H9 (cell line): Measurements from ENCODE around the gene TRMT61B. TPM values are rescaled to one million over a fixed set of nuclear protein-coding genes. Genes with fewer than 3 reads are reported as not detected.

ENCODE experiments used
- DNase-seq: peaks from one replicate; pipeline ENCODE4 v3.0.0-alpha.2; 2017
- H2AFZ ChIP-seq: one replicate; pipeline ENCODE4 v1.6.1; 2013; ENCODE audit warnings: mild to moderate bottlenecking, low read length, control low read depth, moderate library complexity
- H2AK5ac ChIP-seq: 2 replicates; pipeline ENCODE4 v1.6.1; 2013; ENCODE audit warnings: low read length, control low read depth, mixed read lengths; ENCODE audit not compliant: insufficient read length
- H2BK120ac ChIP-seq: one replicate; pipeline ENCODE4 v1.6.1; 2013; ENCODE audit warnings: low read depth, mild to moderate bottlenecking, low read length, control low read depth, inconsistent platforms; ENCODE audit not compliant: poor library complexity, severe bottlenecking
- H2BK12ac ChIP-seq: 2 replicates; pipeline ENCODE4 v1.6.1; 2013; ENCODE audit warnings: low read length, control low read depth, mixed read lengths, low read depth; ENCODE audit not compliant: insufficient read length
- H2BK15ac ChIP-seq: 2 replicates; pipeline ENCODE4 v1.6.1; 2013; ENCODE audit warnings: low read depth, low read length, control low read depth
- H2BK20ac ChIP-seq: one replicate; pipeline ENCODE4 v1.6.1; 2013; ENCODE audit warnings: low read depth, mild to moderate bottlenecking, low read length, control low read depth, inconsistent platforms; ENCODE audit not compliant: poor library complexity, severe bottlenecking
- H2BK5ac ChIP-seq: 2 replicates; pipeline ENCODE4 v1.6.1; 2013; ENCODE audit warnings: low read length, control low read depth, mixed read lengths; ENCODE audit not compliant: insufficient read length
- H3K14ac ChIP-seq: 2 replicates; pipeline ENCODE4 v1.6.1; 2013; ENCODE audit warnings: low read length, control low read depth; ENCODE audit not compliant: insufficient read depth
- H3K18ac ChIP-seq: 2 replicates; pipeline ENCODE4 v1.6.1; 2013; ENCODE audit warnings: low read depth, mild to moderate bottlenecking, mixed read lengths, low read length, control low read depth; ENCODE audit not compliant: insufficient read length
- H3K23ac ChIP-seq: 2 replicates; pipeline ENCODE4 v1.6.1; 2013; ENCODE audit warnings: low read length, control low read depth, mixed read lengths, low read depth; ENCODE audit not compliant: insufficient read length
- H3K23me2 ChIP-seq: 2 replicates; pipeline ENCODE4 v1.6.1; 2013; ENCODE audit warnings: low read depth, mild to moderate bottlenecking, mixed read lengths, low read length, control low read depth; ENCODE audit not compliant: insufficient read length, poor library complexity, severe bottlenecking
- H3K27ac ChIP-seq: 2 replicates; pipeline ENCODE4 v1.5.1; 2013; ENCODE audit warnings: low read length, control low read depth, mixed read lengths, low read depth; ENCODE audit not compliant: insufficient read length
- H3K27me3 ChIP-seq: 2 replicates; pipeline ENCODE4 v1.6.1; 2013; ENCODE audit warnings: low read length, control low read depth, inconsistent platforms; ENCODE audit not compliant: insufficient read depth
- H3K4ac ChIP-seq: 2 replicates; pipeline ENCODE4 v1.6.1; 2013; ENCODE audit warnings: low read depth, mild to moderate bottlenecking, control low read depth, inconsistent platforms, low read length, moderate library complexity
- H3K4me1 ChIP-seq: 2 replicates; pipeline ENCODE4 v1.6.1; 2013; ENCODE audit warnings: low read length, control low read depth, inconsistent platforms; ENCODE audit not compliant: insufficient read depth
- H3K4me2 ChIP-seq: 2 replicates; pipeline ENCODE4 v1.6.1; 2013; ENCODE audit warnings: low read length, control low read depth, mixed read lengths; ENCODE audit not compliant: insufficient read length, insufficient read depth
- H3K56ac ChIP-seq: 2 replicates; pipeline ENCODE4 v1.6.1; 2013; ENCODE audit warnings: low read depth, mild to moderate bottlenecking, mixed read lengths, low read length, control low read depth; ENCODE audit not compliant: insufficient read length
- H3K79me1 ChIP-seq: 2 replicates; pipeline ENCODE4 v1.6.1; 2013; ENCODE audit warnings: low read depth, mild to moderate bottlenecking, moderate library complexity, low read length, control low read depth, inconsistent platforms; ENCODE audit not compliant: insufficient read depth, poor library complexity, severe bottlenecking
- H3K79me2 ChIP-seq: 2 replicates; pipeline ENCODE4 v1.6.1; 2013; ENCODE audit warnings: low read length, control low read depth, inconsistent platforms; ENCODE audit not compliant: insufficient read depth
- H3K9ac ChIP-seq: 2 replicates; pipeline ENCODE4 v1.6.1; 2013; ENCODE audit warnings: low read length, control low read depth, mixed read lengths; ENCODE audit not compliant: insufficient read length; ENCODE audit errors: extremely low read depth
- H3K9me3 ChIP-seq: one replicate; pipeline ENCODE4 v1.6.1; 2013; ENCODE audit warnings: low read depth, low read length, inconsistent platforms; ENCODE audit not compliant: control insufficient read depth
- H3T11ph ChIP-seq: one replicate; pipeline ENCODE4 v1.6.1; 2013; ENCODE audit warnings: mild to moderate bottlenecking, low read length, control low read depth, inconsistent platforms
- H4K20me1 ChIP-seq: one replicate; pipeline ENCODE4 v1.6.1; 2013; ENCODE audit not compliant: control insufficient read depth, insufficient read length, insufficient read depth
- H4K5ac ChIP-seq: 2 replicates; pipeline ENCODE4 v1.6.1; 2013; ENCODE audit warnings: low read depth, mild to moderate bottlenecking, mixed read lengths, low read length, control low read depth; ENCODE audit not compliant: insufficient read length
- H4K8ac ChIP-seq: replicated peaks from 2 replicates; pipeline ENCODE4 v1.6.1; 2013; ENCODE audit warnings: low read length, control low read depth, mixed read lengths, low read depth; ENCODE audit not compliant: insufficient read length
- H4K91ac ChIP-seq: 2 replicates; pipeline ENCODE4 v1.6.1; 2013; ENCODE audit warnings: low read depth, mild to moderate bottlenecking, moderate library complexity, mixed read lengths, low read length, control low read depth; ENCODE audit not compliant: insufficient read length
- H3K27ac Mint-ChIP-seq, 3 experiments: 2 replicates in 2 of 3; 3 replicates in 1 of 3; pipeline ENCODE4 v1.8.0; 2020 to 2021; ENCODE audit warnings: mixed read lengths in 3 of 3, mild to moderate bottlenecking in 1 of 3, moderate library complexity in 1 of 3
- H3K27me3 Mint-ChIP-seq: 2 replicates; pipeline ENCODE4 v1.8.0; 2021; ENCODE audit warnings: low read depth, mild to moderate bottlenecking, moderate library complexity, mixed read lengths
- H3K36me3 Mint-ChIP-seq, 3 experiments: 2 replicates in 2 of 3; 3 replicates in 1 of 3; pipeline ENCODE4 v1.8.0; 2020 to 2021; ENCODE audit warnings: low read depth in 3 of 3, mixed read lengths in 3 of 3; ENCODE audit not compliant: insufficient read depth in 1 of 3
- H3K4me1 Mint-ChIP-seq, 2 experiments: 2 replicates each; pipeline ENCODE4 v1.8.0; 2020; ENCODE audit warnings: mixed read lengths in 2 of 2
- H3K4me3 Mint-ChIP-seq, 2 experiments: 2 replicates in 1 of 2; 3 replicates in 1 of 2; pipeline ENCODE4 v1.8.0; 2020 to 2021; ENCODE audit warnings: mild to moderate bottlenecking in 2 of 2, mixed read lengths in 2 of 2, moderate library complexity in 1 of 2
- H3K9me3 Mint-ChIP-seq, 2 experiments: 2 replicates in 1 of 2; 3 replicates in 1 of 2; pipeline ENCODE4 v1.8.0; 2020; ENCODE audit warnings: mild to moderate bottlenecking in 2 of 2, mixed read lengths in 2 of 2, moderate library complexity in 1 of 2
- CTCF ChIP-seq: fragments of 200-600 bp; sonication (generic); conservative IDR thresholded peaks from 3 replicates; pipeline ENCODE4 v1.8.0; 2021; ENCODE audit warnings: antibody characterized with exemption, mild to moderate bottlenecking
- WGBS: extraction: QIAGEN DNeasy Blood & Tissue Kit; methylation state at CpG from one replicate; pipeline ENCODE4 v1.1.7; 2013; ENCODE audit warnings: missing lambda C conversion rate, low lambda C conversion rate, mixed read lengths; ENCODE audit not compliant: insufficient read length; ENCODE audit errors: extremely low coverage; 5-methylcytosine and 5-hydroxymethylcytosine counted together
- long read RNA-seq: library from polyadenylated mRNA; unstranded; transcript quantifications from one replicate; pipeline ENCODE4 v2.0.0, GENCODE V29; 2020
- total RNA-seq: library from RNA; stranded (reverse); gene quantifications from 2 replicates; pipeline ENCODE4 v1.2.1, GENCODE V29; 2021

Gene TRMT61B
- 20.7 and 21.0 TPM in 2 replicates for total RNA-seq
- long read RNA-seq, transcript TRMT61B-201 (7 exons, 1,836 nt), result major isoform, 92 of 176 reads
- long read RNA-seq, partial matches to known transcripts, result 6 of 176 reads
- long read RNA-seq, other reads (novel, unspliced or antisense), result 75 of 176 reads

- Histone ChIP-seq H4K5ac (no peak within 1 kb of the TSS), H3K4me2 (peak within 1 kb of the TSS; percentile 98), H3T11ph (no peak within 1 kb of the TSS), H3K23me2 (peaks cover 3% of the 10 kb centered on the region), H3K56ac (no peak within 1 kb of the TSS), H3K79me2 (peaks cover 15% of the 10 kb centered on the region; the same call in 1 of the 2 replicates), H3K23ac (no peak within 1 kb of the TSS), H2BK20ac (no peak within 1 kb of the TSS), H3K79me1 (peaks cover 2% of the 10 kb centered on the region), H3K9ac (peak within 1 kb of the TSS; percentile 92), H3K18ac (peak within 1 kb of the TSS; percentile 19), H2AFZ (no peak within 1 kb of the TSS), H2BK12ac (no peak within 1 kb of the TSS), H3K14ac (peak within 1 kb of the TSS; percentile 61; the same call in 1 of the 2 replicates), H3K9me3 (no peaks in the 10 kb centered on the region), H4K20me1 (no peaks in the 10 kb centered on the region), H2AK5ac (no peak within 1 kb of the TSS), H3K27me3 (no peaks in the 10 kb centered on the region), H3K27ac (no peak within 1 kb of the TSS), H2BK5ac (no peak within 1 kb of the TSS), H4K8ac (no peak within 1 kb of the TSS), H2BK120ac (no peak within 1 kb of the TSS), H4K91ac (no peak within 1 kb of the TSS), H2BK15ac (no peak within 1 kb of the TSS), H3K4ac (no peak within 1 kb of the TSS), H3K4me1 (no peaks in the 10 kb centered on the region; the same call in 1 of the 2 replicates)
- Mint-ChIP-seq H3K4me3 (peak within 1 kb of the TSS; percentile 98), H3K9me3 (no peaks in the 10 kb centered on the region), H3K4me1 (peaks cover 11 to 13% of the 10 kb centered on the region in 2 experiments), H3K27me3 (peaks cover 11% of the 10 kb centered on the region), H3K36me3 (peaks cover 0 to 8% (median 8%) of the 10 kb centered on the region in 3 experiments; a peak in 6 of 7 replicates), H3K27ac (peak within 1 kb of the TSS; percentile 86 to 98 (median 98))
- DNase-seq, result peak; percentile 97
- WGBS, result no CpG with 5 or more reads among the region's 57 CpGs
- TF ChIP-seq CTCF, result no peak
Measured at GRCh38 chr2:28870146-28870891, at the start of gene TRMT61B. Gene TRMT61B (minus strand): TSS chr2:28870309. CDS start chr2:28870277, 32 bp downstream.
